Measurements from ENCODE around the gene SLC17A9.

DNA sequence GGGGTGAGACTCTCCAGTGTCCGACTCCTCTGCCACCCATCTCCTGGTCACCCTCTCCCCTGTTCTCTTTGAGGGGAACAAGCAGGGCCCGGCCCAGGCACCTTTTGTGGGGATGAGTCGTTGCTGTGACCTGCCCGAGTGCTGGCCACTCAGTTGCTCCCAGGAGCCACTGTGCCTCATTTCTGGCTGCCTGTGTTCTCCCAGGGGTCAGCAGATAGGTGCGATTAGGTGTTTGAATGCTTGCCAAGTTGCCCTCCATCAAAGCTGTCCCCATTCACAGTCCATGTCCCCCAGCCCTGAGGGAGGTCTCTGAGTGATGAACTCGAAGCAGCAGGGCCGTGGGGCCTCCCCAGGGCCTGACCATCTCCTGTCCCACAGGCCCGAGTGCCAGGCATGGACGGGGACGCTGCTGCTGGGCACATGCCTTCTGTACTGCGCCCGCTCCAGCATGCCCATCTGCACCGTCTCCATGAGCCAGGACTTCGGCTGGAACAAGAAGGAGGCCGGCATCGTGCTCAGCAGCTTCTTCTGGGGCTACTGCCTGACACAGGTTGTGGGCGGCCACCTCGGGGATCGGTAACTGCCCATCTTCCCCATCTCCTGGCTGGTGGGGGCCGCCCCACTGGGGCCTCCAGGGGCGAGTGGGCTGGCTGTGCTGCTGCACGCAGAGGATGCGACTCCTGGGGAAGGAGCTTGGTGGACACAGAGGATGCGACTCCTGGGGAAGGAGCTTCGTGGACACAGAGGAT is 4.1 kb downstream of the SLC17A9 start:
- TF ChIP-seq GATA2 (IDR thresholded peaks at IDR 0.05; ENCODE audit: low read depth, low read length) (no peak), GATA3 (IDR thresholded peaks at IDR 0.05; ENCODE audit: low read depth, low read length) (no peak)

All from SH-SY5Y (cell line).